HG03095 (cell line): ENCODE measurements around the gene RPS21.

Experiments used
- ATAC-seq: cut with Tn5 transposase; IDR thresholded peaks from one replicate; pipeline ENCODE4 v1.9.1; 2021; ENCODE audit warnings: moderate library complexity; ENCODE audit not compliant: unreplicated experiment

RPS21 gene

GRCh38 chr20:62395311-62396242 lies 8.7 kb downstream of the RPS21 start:
- no peak for ATAC-seq

- no peak for ATAC-seq
Observed at GRCh38 chr20:62396367-62397239, 9.7 kb downstream of the RPS21 start.

- no peak for ATAC-seq
Observed at GRCh38 chr20:62398120-62398821, 11.4 kb downstream of the RPS21 start.

- ATAC-seq, result no peak
Observed at GRCh38 chr20:62400021-62400420, 13.1 kb downstream of the RPS21 start.

- no peak for ATAC-seq
Observed at GRCh38 chr20:62400541-62400940, 13.6 kb downstream of the RPS21 start.

- ATAC-seq, result no peak
Observed at GRCh38 chr20:62401331-62401779, 14.5 kb downstream of the RPS21 start.

- ATAC-seq, result no peak
Observed at GRCh38 chr20:62402456-62403150, 15.7 kb downstream of the RPS21 start.

- ATAC-seq, result no peak
Observed at GRCh38 chr20:62403331-62403730, 16.4 kb downstream of the RPS21 start.

- ATAC-seq, result no peak
Observed at GRCh38 chr20:62404112-62404665, 17.3 kb downstream of the RPS21 start.

GRCh38 chr20:62404761-62405107 lies 17.8 kb downstream of the RPS21 start:
- no peak for ATAC-seq

- ATAC-seq, result no peak
Observed at GRCh38 chr20:62405108-62405980, 18.4 kb downstream of the RPS21 start.

- no peak for ATAC-seq
Observed at GRCh38 chr20:62405981-62406513, 19.1 kb downstream of the RPS21 start.

- no peak for ATAC-seq
Observed at GRCh38 chr20:62406635-62407176, 19.8 kb downstream of the RPS21 start.

- peak; percentile 79 for ATAC-seq
Observed at GRCh38 chr20:62407221-62407992, 20.5 kb downstream of the RPS21 start, which contains the start of gene CABLES2. Gene CABLES2 (minus strand): TSS chr20:62407285. CDS start chr20:62407276, 9 bp downstream.

GRCh38 chr20:62408055-62408454 lies 21.2 kb downstream of the RPS21 start:
- ATAC-seq, result no peak

- no peak for ATAC-seq
Observed at GRCh38 chr20:62408640-62409039, 21.7 kb downstream of the RPS21 start.

GRCh38 chr20:62409086-62409853 lies 22.4 kb downstream of the RPS21 start:
- ATAC-seq, result no peak
